DOHH2 (cell line): ENCODE data around the gene ZNRF3.

Source experiments
- H3F3A ChIP-seq: fragments of 200-600 bp; sonication (generic), shearing (Covaris generic); 2 replicates; pipeline ENCODE4 v1.6.0; 2016; ENCODE audit warnings: antibody characterized with exemption, mild to moderate bottlenecking; ENCODE audit not compliant: control insufficient read depth, insufficient read depth
- H3K27ac ChIP-seq: fragments of 200-600 bp; sonication (generic); 2 replicates; pipeline ENCODE4 v1.5.1; 2014; ENCODE audit warnings: low read depth, mild to moderate bottlenecking, low read length, moderate library complexity
- H3K27me3 ChIP-seq: fragments of 200-600 bp; sonication (generic); 2 replicates; pipeline ENCODE4 v1.6.1; 2014; ENCODE audit warnings: mild to moderate bottlenecking, low read length, mixed read lengths; ENCODE audit not compliant: control insufficient read depth
- H3K36me3 ChIP-seq: fragments of 200-600 bp; sonication (generic); 2 replicates; pipeline ENCODE4 v1.6.1; 2014; ENCODE audit warnings: mild to moderate bottlenecking, low read length, moderate library complexity, mixed read lengths; ENCODE audit not compliant: control insufficient read depth
- H3K4me1 ChIP-seq: fragments of 200-600 bp; sonication (generic); 2 replicates; pipeline ENCODE4 v1.6.1; 2014; ENCODE audit warnings: mild to moderate bottlenecking, low read length, mixed read lengths; ENCODE audit not compliant: control insufficient read depth
- H3K4me2 ChIP-seq: fragments of 200-600 bp; sonication (generic); 2 replicates; pipeline ENCODE4 v1.6.0; 2014; ENCODE audit warnings: mild to moderate bottlenecking, low read length, moderate library complexity
- H3K4me3 ChIP-seq: fragments of 200-600 bp; sonication (generic); 2 replicates; pipeline ENCODE4 v1.5.1; 2014; ENCODE audit warnings: mild to moderate bottlenecking, low read length, mixed read lengths
- H3K79me2 ChIP-seq: fragments of 200-600 bp; sonication (generic); 2 replicates; pipeline ENCODE4 v1.6.1; 2014; ENCODE audit warnings: mild to moderate bottlenecking, low read length, mixed read lengths; ENCODE audit not compliant: control insufficient read depth
- H3K9me2 ChIP-seq: fragments of 200-600 bp; sonication (generic); replicated peaks from 2 replicates; pipeline ENCODE4 v1.6.1; 2014; ENCODE audit warnings: mild to moderate bottlenecking, low read length, mixed read lengths; ENCODE audit not compliant: control insufficient read depth
- H3K9me3 ChIP-seq: fragments of 200-600 bp; sonication (generic); 2 replicates; pipeline ENCODE4 v1.6.1; 2014; ENCODE audit warnings: antibody characterized with exemption, low read length, mixed read lengths; ENCODE audit not compliant: control insufficient read depth, insufficient read depth
- H4K20me1 ChIP-seq: fragments of 200-600 bp; sonication (generic); 2 replicates; pipeline ENCODE4 v1.6.0; 2014; ENCODE audit warnings: low read depth, mild to moderate bottlenecking, antibody characterized with exemption, low read length, moderate library complexity; ENCODE audit not compliant: control insufficient read depth, insufficient read depth
- EZH2phosphoT487 ChIP-seq: fragments of 200-600 bp; sonication (generic); IDR thresholded peaks from 2 replicates; pipeline ENCODE4 v1.6.1; 2017; ENCODE audit warnings: borderline replicate concordance, mild to moderate bottlenecking, antibody characterized with exemption, low read length, moderate library complexity, mixed read lengths
- TF ChIP-seq, protein P1 (sequence below): fragments of 200-600 bp; sonication (generic); IDR thresholded peaks from one replicate; pipeline ENCODE4 v1.5.1; 2014; ENCODE audit warnings: antibody characterized with exemption, mild to moderate bottlenecking, low read depth, low read length; ENCODE audit not compliant: poor library complexity, severe bottlenecking

ZNRF3 gene

DNA sequence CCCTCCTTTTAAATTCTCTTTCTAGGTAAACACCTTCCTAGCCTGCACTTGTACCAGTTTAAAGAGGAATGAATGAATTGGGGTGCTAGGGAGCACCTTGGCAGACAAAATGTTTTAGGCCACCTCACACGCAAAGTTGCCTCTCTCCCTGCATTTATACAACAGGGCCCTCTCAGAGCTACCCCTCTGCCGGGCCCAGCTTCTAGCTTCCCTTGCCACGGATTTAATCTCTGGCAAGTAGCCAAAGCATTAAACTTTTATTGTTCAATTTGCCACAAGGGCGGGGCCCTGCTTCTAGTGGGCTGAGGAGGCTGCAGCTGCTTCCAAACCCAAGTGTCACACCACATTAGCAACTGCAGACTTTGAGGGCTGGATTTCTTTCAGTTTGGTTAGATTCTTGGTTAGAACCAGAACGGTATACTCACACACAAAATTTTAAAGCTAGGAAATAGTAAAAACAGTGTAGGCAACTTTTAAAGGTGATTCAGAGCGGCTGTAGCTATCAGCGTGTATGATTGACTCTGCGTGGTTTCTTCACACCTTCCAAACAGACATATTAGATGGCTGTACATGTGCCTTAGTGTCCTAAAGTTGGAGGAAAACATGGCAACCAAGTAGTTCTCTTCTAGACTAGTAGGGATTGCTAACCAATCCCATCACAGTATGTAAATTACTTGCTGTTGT is 196.0 kb downstream of the ZNRF3 start:
- Histone ChIP-seq H3K79me2 (no peaks in the 10 kb centered on the region), H3K4me3 (no peak overlapping the region), H3K9me3 (no peaks in the 10 kb centered on the region), H3K9me2 (no peaks in the 10 kb centered on the region), H3K36me3 (no peaks in the 10 kb centered on the region), H3K4me2 (no peak overlapping the region), H4K20me1 (no peaks in the 10 kb centered on the region), H3F3A (no peaks in the 10 kb centered on the region), H3K4me1 (peaks cover 18% of the 10 kb centered on the region), H3K27ac (no peak overlapping the region), H3K27me3 (peaks cover 6% of the 10 kb centered on the region)
- TF ChIP-seq EZH2phosphoT487: no peak
- TF ChIP-seq, protein P1, sequence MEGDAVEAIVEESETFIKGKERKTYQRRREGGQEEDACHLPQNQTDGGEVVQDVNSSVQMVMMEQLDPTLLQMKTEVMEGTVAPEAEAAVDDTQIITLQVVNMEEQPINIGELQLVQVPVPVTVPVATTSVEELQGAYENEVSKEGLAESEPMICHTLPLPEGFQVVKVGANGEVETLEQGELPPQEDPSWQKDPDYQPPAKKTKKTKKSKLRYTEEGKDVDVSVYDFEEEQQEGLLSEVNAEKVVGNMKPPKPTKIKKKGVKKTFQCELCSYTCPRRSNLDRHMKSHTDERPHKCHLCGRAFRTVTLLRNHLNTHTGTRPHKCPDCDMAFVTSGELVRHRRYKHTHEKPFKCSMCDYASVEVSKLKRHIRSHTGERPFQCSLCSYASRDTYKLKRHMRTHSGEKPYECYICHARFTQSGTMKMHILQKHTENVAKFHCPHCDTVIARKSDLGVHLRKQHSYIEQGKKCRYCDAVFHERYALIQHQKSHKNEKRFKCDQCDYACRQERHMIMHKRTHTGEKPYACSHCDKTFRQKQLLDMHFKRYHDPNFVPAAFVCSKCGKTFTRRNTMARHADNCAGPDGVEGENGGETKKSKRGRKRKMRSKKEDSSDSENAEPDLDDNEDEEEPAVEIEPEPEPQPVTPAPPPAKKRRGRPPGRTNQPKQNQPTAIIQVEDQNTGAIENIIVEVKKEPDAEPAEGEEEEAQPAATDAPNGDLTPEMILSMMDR: no peak

DNA sequence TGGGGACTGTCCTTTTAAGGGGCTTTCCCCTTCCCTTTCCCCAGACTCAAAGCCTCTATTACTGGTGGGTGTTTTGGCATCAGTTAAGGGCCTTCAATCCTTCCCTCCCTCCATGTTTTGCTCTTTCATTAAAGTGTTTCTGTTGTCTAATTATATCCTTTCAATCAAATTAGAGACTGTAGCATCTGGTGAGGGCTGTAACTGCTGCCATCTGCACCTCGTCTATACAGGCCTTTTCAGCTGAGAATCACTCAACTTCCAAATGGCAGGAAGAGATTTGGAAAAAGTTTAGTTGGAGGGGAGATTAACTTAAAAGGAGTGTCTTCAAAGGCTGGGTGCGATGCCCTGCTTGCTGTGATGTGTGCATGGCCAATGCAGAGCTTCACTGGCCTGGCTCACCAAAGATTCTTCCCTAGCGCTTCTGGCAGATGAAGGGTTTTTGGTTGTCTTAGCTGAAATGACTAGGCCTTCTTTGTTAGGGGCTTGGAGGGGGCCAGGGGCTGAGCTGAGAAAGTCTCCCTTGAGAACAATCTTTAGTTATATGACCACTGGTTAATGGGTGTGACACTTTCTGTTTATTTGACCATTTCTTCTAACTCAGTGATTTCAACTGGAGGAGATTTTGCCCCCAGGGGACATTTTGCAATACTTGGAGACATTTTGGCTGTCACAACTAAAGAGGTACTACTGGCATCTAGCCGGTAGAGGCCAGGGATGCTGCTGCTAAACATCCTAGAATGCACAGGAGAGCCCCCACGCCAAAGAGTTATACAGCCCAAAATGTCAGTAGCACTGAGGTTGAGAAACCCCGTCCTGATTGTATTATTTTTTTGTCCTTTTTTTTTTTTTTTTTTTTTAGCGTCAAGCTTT is 197.0 kb downstream of the ZNRF3 start:
- Histone ChIP-seq H3K9me2 (no peaks in the 10 kb centered on the region), H3K36me3 (no peaks in the 10 kb centered on the region), H3K4me3 (no peak overlapping the region), H4K20me1 (no peaks in the 10 kb centered on the region), H3K27ac (no peak overlapping the region), H3K4me2 (no peak overlapping the region), H3K27me3 (peaks cover 6% of the 10 kb centered on the region), H3F3A (no peaks in the 10 kb centered on the region), H3K9me3 (no peaks in the 10 kb centered on the region), H3K4me1 (peaks cover 18% of the 10 kb centered on the region), H3K79me2 (no peaks in the 10 kb centered on the region)
- TF ChIP-seq, protein P1: no peak
- no peak for TF ChIP-seq EZH2phosphoT487

DNA sequence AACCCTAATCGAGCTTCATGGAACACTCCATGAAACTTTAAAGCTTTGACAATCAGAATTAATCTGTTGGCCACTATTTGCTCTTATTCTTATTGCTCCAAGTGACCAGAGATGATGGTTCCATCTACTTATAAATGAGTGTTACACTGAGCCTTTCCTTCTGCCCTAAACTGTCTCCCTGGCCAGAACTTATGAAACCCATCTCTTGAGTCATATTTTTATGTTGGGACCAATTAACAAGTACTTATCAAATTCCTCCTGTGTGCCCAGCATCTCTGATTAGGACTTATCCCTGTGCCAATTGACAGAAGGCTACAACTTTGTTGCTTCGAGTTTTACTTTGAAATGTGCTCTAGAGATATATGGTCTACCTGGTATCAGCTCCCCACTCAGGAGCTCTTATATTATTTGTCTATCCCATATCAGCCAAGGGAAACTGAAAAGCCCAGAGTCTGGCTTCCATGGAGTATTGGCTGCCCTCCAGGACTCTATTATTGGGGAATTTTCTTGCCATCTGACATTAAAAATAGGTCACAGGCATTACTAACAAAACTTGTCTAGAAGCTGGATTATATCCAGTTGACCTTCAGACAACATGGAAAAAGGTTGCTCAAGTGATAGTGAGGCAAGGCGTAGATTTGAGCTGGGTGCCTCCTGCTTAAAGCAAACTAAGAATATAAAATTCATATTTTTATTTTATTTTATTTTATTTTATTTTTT is 198.3 kb downstream of the ZNRF3 start:
- Histone ChIP-seq H3K4me2 (no peak overlapping the region), H3K27ac (no peak overlapping the region), H3K4me3 (no peak overlapping the region), H3F3A (no peaks in the 10 kb centered on the region), H3K36me3 (no peaks in the 10 kb centered on the region), H3K9me2 (no peaks in the 10 kb centered on the region), H3K9me3 (no peaks in the 10 kb centered on the region), H3K27me3 (no peaks in the 10 kb centered on the region), H3K4me1 (peaks cover 18% of the 10 kb centered on the region), H4K20me1 (no peaks in the 10 kb centered on the region), H3K79me2 (no peaks in the 10 kb centered on the region)
- TF ChIP-seq, protein P1: no peak
- no peak for TF ChIP-seq EZH2phosphoT487
